Caco-2 (cell line): ENCODE results near the gene CTSL. TPM values are rescaled to one million over a fixed set of nuclear protein-coding genes. Genes with fewer than 3 reads are reported as not detected.

Source experiments
- BruUV-seq: library from RNA; stranded (reverse); fragments of 400-500 nt; replicated peaks from 2 replicates; lab custom pipeline; 2021; lab: Mats Ljungman, UMichigan
- CTCF ChIA-PET: fragments of 300-600 bp; sonication (Branson Sonifier 250); formaldehyde crosslinking; loops from one replicate; lab custom pipeline; 2022; ENCODE audit warnings: antibody characterized with exemption; lab: Charles Lee
- POLR2A ChIA-PET: fragments of 300-600 bp; sonication (Branson Sonifier 250); formaldehyde crosslinking; loops from one replicate; lab custom pipeline; 2022; ENCODE audit warnings: antibody characterized with exemption; lab: Charles Lee
- DNase-seq, 2 experiments: peaks; one replicate each; pipeline versions ENCODE4 v3.0.0 to v3.0.0-alpha.2; 2020 to 2022
- H3K27me3 ChIP-seq: replicated peaks from 2 replicates; pipeline ENCODE4 v1.6.0; 2011; ENCODE audit warnings: low read length; ENCODE audit not compliant: control insufficient read depth, insufficient read depth
- H3K36me3 ChIP-seq: 2 replicates; pipeline ENCODE4 v1.5.1; 2011; ENCODE audit warnings: low read length; ENCODE audit not compliant: control insufficient read depth, insufficient read depth
- H3K4me1 ChIP-seq: fragments of 250-450 bp; sonication (Bioruptor Pico); 2 replicates; pipeline ENCODE4 v1.5.1; 2020; ENCODE audit warnings: mild to moderate bottlenecking
- H3K4me3 ChIP-seq: 2 replicates; pipeline ENCODE4 v1.5.1; 2011; ENCODE audit warnings: low read depth, mild to moderate bottlenecking, control low read depth, low read length
- H3K9me3 ChIP-seq: fragments of 250-450 bp; sonication (Bioruptor Pico); 2 replicates; pipeline ENCODE4 v1.5.1; 2020; ENCODE audit warnings: mild to moderate bottlenecking, moderate library complexity
- H3K27ac Mint-ChIP-seq: one replicate; pipeline ENCODE4 v1.8.0; 2022; ENCODE audit warnings: mixed read lengths; ENCODE audit not compliant: unreplicated experiment
- H3K27me3 Mint-ChIP-seq: one replicate; pipeline ENCODE4 v1.8.0; 2022; ENCODE audit warnings: mixed read lengths; ENCODE audit not compliant: insufficient read depth, unreplicated experiment
- H3K36me3 Mint-ChIP-seq: one replicate; pipeline ENCODE4 v1.8.0; 2022; ENCODE audit warnings: mild to moderate bottlenecking, mixed read lengths; ENCODE audit not compliant: insufficient read depth, unreplicated experiment
- H3K4me1 Mint-ChIP-seq: one replicate; pipeline ENCODE4 v1.8.0; 2022; ENCODE audit warnings: low read depth, mixed read lengths; ENCODE audit not compliant: unreplicated experiment
- H3K4me3 Mint-ChIP-seq: one replicate; pipeline ENCODE4 v1.8.0; 2022; ENCODE audit warnings: mild to moderate bottlenecking, moderate library complexity, mixed read lengths; ENCODE audit not compliant: unreplicated experiment
- H3K9me3 Mint-ChIP-seq: one replicate; pipeline ENCODE4 v1.8.0; 2022; ENCODE audit warnings: mixed read lengths; ENCODE audit not compliant: unreplicated experiment
- CTCF ChIP-seq, 2 experiments: fragments of 200-600 bp in 1 of 2; IDR thresholded peaks; 1 replicate in 1 of 2; 2 replicates in 1 of 2; pipeline versions ENCODE4 v1.5.1 to v1.8.0; 2011 to 2022; ENCODE audit warnings: antibody characterized with exemption in 1 of 2, control low read depth in 1 of 2, inconsistent platforms in 1 of 2, low read depth in 1 of 2, low read length in 1 of 2, mild to moderate bottlenecking in 1 of 2, moderate library complexity in 1 of 2; ENCODE audit not compliant: insufficient read depth in 1 of 2, severe bottlenecking in 1 of 2, unreplicated experiment in 1 of 2
- intact Hi-C: fragments of 100-400 bp; cut with micrococcal nuclease; formaldehyde crosslinking; loops from one replicate; pipeline ENCODE4 v1.10.0; 2022; ENCODE audit not compliant: unreplicated experiment
- total RNA-seq: library from RNA; stranded (reverse); gene quantifications from 2 replicates; pipeline ENCODE4 v1.2.3, GENCODE V29; 2022

The CTSL gene
- total RNA-seq, 1 experiment from 2014 or later: 50.1 TPM

GRCh38 chr9:87699835-87700234 lies 26.1 kb upstream of the CTSL start:
- Mint-ChIP-seq H3K27ac (no peak overlapping the region), H3K36me3 (peaks cover 20% of the 10 kb centered on the region), H3K9me3 (no peaks in the 10 kb centered on the region), H3K27me3 (no peaks in the 10 kb centered on the region), H3K4me1 (no peaks in the 10 kb centered on the region), H3K4me3 (no peak overlapping the region)
- Histone ChIP-seq H3K9me3 (no peaks in the 10 kb centered on the region), H3K4me1 (no peaks in the 10 kb centered on the region), H3K36me3 (no peaks in the 10 kb centered on the region; the same call in 1 of the 2 replicates), H3K4me3 (no peak overlapping the region), H3K27me3 (no peaks in the 10 kb centered on the region)
- no TSS peak for BruUV-seq
- intact Hi-C loops: no loop called here
- no peak for TF ChIP-seq CTCF (IDR thresholded peaks at IDR 0.05; ENCODE audit: insufficient read depth in 1 of 2, low read depth in 1 of 2, low read length in 1 of 2, severe bottlenecking in 1 of 2, unreplicated experiment in 1 of 2)
- CTCF ChIA-PET: no interaction called here
- POLR2A ChIA-PET: no interaction called here
- no peak for DNase-seq

- intact Hi-C loops: no loop called here
- no peak overlapping the region for H3K27ac Mint-ChIP-seq
- POLR2A ChIA-PET: no interaction called here
Observed at GRCh38 chr9:87701491-87701890, 24.4 kb upstream of the CTSL start.

GRCh38 chr9:87701931-87702421 lies 23.9 kb upstream of the CTSL start:
- no TSS peak for BruUV-seq
- Mint-ChIP-seq H3K4me3 (no peak overlapping the region), H3K9me3 (no peaks in the 10 kb centered on the region), H3K27me3 (no peaks in the 10 kb centered on the region), H3K36me3 (peaks cover 30% of the 10 kb centered on the region), H3K4me1 (no peaks in the 10 kb centered on the region), H3K27ac (no peak overlapping the region)
- Histone ChIP-seq H3K4me3 (no peak overlapping the region), H3K27me3 (no peaks in the 10 kb centered on the region), H3K36me3 (no peaks in the 10 kb centered on the region), H3K4me1 (no peaks in the 10 kb centered on the region), H3K9me3 (no peaks in the 10 kb centered on the region)
- no peak for DNase-seq
- ChIA-PET CTCF (no interaction called here), POLR2A (no interaction called here)
- no peak for TF ChIP-seq CTCF (IDR thresholded peaks at IDR 0.05; ENCODE audit: insufficient read depth in 1 of 2, low read depth in 1 of 2, low read length in 1 of 2, severe bottlenecking in 1 of 2, unreplicated experiment in 1 of 2)
- intact Hi-C loops: no loop called here

More at GRCh38 chr9:87701491-87701890, 24.4 kb upstream of the CTSL start:
- H3K4me1 Mint-ChIP-seq: no peaks in the 10 kb centered on the region
- H3K9me3 Mint-ChIP-seq: no peaks in the 10 kb centered on the region
- H3K4me1 ChIP-seq: no peaks in the 10 kb centered on the region
- H3K36me3 ChIP-seq: no peaks in the 10 kb centered on the region; the same call in 1 of the 2 replicates
- no peak overlapping the region for H3K4me3 ChIP-seq
- DNase-seq: no peak
- H3K9me3 ChIP-seq: no peaks in the 10 kb centered on the region
- H3K4me3 Mint-ChIP-seq: no peak overlapping the region
- H3K36me3 Mint-ChIP-seq: peaks cover 29% of the 10 kb centered on the region
- no TSS peak for BruUV-seq
- CTCF ChIA-PET: no interaction called here
- H3K27me3 Mint-ChIP-seq: no peaks in the 10 kb centered on the region
- no peak for TF ChIP-seq CTCF (IDR thresholded peaks at IDR 0.05; ENCODE audit: insufficient read depth in 1 of 2, low read depth in 1 of 2, low read length in 1 of 2, severe bottlenecking in 1 of 2, unreplicated experiment in 1 of 2)
- no peaks in the 10 kb centered on the region for H3K27me3 ChIP-seq
